Uterus (tissue), 4 donors: ENCODE data around the gene ZHX3. TPM values are rescaled to one million over a fixed set of nuclear protein-coding genes. Genes with fewer than 3 reads are reported as not detected.

Experiments
- DNase-seq, 2 donors: peaks; one replicate each; pipeline ENCODE4 v3.0.0-alpha.2; 2019 to 2020
- H3K27ac ChIP-seq, 2 donors: fragments of 200-600 bp; sonication (generic); 1 replicate in 1 of 2; 2 replicates in 1 of 2; pipeline ENCODE4 v1.5.1; 2016 to 2018
- H3K27me3 ChIP-seq, 2 donors: fragments of 200-600 bp; sonication (generic); one replicate each; pipeline ENCODE4 v1.5.1; 2018 to 2019; ENCODE audit warnings: control low read depth in 1 of 2
- H3K36me3 ChIP-seq, 2 donors: fragments of 200-600 bp; sonication (generic); one replicate each; pipeline ENCODE4 v1.5.1; 2019; ENCODE audit warnings: control low read depth in 1 of 2
- H3K4me1 ChIP-seq, 2 donors: fragments of 200-600 bp; sonication (generic); one replicate each; pipeline ENCODE4 v1.5.1; 2018 to 2019; ENCODE audit warnings: control low read depth in 1 of 2
- H3K4me3 ChIP-seq, 2 donors: fragments of 200-600 bp; sonication (generic); 1 replicate in 1 of 2; 2 replicates in 1 of 2; pipeline ENCODE4 v1.5.1; 2018 to 2019; ENCODE audit warnings: mild to moderate bottlenecking in 1 of 2
- H3K9me3 ChIP-seq, 2 donors: fragments of 200-600 bp; sonication (generic); one replicate each; pipeline ENCODE4 v1.5.1; 2019; ENCODE audit warnings: control low read depth in 1 of 2
- POLR2A ChIP-seq, 2 donors: fragments of 450-650 bp; IDR thresholded peaks; one replicate each; pipeline ENCODE4 v1.6.1; 2016; ENCODE audit warnings: antibody characterized with exemption in 2 of 2, mild to moderate bottlenecking in 1 of 2, moderate library complexity in 1 of 2
- intact Hi-C: fragments of 100-400 bp; cut with DNase I; formaldehyde crosslinking; loops from one replicate; pipeline ENCODE4 v1.15.1; 2023; ENCODE audit warnings: low total_unique reads
- total RNA-seq, 4 donors: library from RNA; depleted of rRNA in 3 of 4; stranded (reverse); fragments of >200 nt in 3 of 4; gene quantifications; one replicate each; pipeline versions ENCODE4 v1.1.0 to v1.2.4, GENCODE V29; 2014 to 2023
- TF ChIP-seq, protein P1 (sequence below), 4 experiments: fragments of 200-600 bp in 2 of 4; fragments of 450-650 bp in 2 of 4; sonication (generic) in 2 of 4; IDR thresholded peaks; one replicate each; pipeline ENCODE4 v1.5.1; 2016 to 2019; ENCODE audit warnings: antibody characterized with exemption in 4 of 4, mild to moderate bottlenecking in 2 of 4, moderate library complexity in 1 of 4
- donor health status: DM: yes; HTN: yes; CAD: no.

The ZHX3 gene
- total RNA-seq, 4 donors from 2014 or later, result 18.7 to 85.2 (median 25.0) TPM

DNA sequence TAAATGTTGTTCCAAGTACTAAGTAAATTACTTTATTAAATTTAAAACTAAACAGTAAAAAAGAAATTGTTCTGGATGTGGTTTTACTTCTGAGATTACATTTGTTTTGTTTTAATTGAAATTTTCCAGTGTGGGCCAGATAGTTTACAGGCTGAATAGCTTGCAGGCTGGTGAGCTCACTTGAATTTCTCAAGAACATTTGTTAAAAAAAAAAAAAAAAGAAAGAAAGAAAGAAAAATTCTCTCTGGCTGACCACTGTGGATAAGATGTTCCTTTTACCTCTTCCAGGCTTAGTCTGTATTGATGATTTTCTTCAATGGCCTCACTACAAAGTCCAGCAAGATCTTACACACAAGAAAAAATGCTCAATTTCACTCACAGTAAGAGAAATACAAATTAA, 94.8 kb downstream of the ZHX3 start:
- TF ChIP-seq, protein P1, sequence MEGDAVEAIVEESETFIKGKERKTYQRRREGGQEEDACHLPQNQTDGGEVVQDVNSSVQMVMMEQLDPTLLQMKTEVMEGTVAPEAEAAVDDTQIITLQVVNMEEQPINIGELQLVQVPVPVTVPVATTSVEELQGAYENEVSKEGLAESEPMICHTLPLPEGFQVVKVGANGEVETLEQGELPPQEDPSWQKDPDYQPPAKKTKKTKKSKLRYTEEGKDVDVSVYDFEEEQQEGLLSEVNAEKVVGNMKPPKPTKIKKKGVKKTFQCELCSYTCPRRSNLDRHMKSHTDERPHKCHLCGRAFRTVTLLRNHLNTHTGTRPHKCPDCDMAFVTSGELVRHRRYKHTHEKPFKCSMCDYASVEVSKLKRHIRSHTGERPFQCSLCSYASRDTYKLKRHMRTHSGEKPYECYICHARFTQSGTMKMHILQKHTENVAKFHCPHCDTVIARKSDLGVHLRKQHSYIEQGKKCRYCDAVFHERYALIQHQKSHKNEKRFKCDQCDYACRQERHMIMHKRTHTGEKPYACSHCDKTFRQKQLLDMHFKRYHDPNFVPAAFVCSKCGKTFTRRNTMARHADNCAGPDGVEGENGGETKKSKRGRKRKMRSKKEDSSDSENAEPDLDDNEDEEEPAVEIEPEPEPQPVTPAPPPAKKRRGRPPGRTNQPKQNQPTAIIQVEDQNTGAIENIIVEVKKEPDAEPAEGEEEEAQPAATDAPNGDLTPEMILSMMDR (IDR thresholded peaks at IDR 0.05), result no peak
- TF ChIP-seq POLR2A (IDR thresholded peaks at IDR 0.05), result no peak
- no peaks in the 10 kb centered on the region for H3K4me1 ChIP-seq
- no peak for DNase-seq
- H3K36me3 ChIP-seq, result no peaks in the 10 kb centered on the region
- H3K4me3 ChIP-seq, result no peak overlapping the region
- intact Hi-C loops, result no loop called here
- H3K27ac ChIP-seq, result peak overlapping the region in 1 of 2 donors; percentile 2
- H3K27me3 ChIP-seq, result no peaks in the 10 kb centered on the region
- no peaks in the 10 kb centered on the region for H3K9me3 ChIP-seq

DNA sequence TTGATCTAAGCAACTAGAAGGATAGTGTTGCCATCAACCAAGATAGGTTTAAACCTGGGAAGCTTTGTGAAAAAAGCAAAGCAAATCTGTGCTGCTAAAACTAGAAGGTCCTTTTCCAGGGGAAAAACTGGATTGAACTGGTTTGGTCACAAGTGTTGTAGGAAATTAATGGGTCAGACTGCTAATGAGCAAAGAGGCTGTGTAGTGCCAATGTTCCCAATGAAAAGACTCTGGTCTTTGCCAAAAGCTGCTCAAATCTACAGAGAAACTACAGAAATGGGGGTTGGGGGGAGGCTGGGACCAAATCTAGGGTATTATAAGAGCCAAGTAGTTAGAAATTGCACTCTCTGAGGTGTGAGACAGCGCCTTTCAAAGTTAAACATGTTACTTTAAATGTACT, 95.2 kb downstream of the ZHX3 start:
- intact Hi-C loops, result no loop called here
- DNase-seq, result no peak
- TF ChIP-seq, protein P1 (IDR thresholded peaks at IDR 0.05), result no peak
- no peak for TF ChIP-seq POLR2A (IDR thresholded peaks at IDR 0.05)
- Histone ChIP-seq H3K4me1 (no peaks in the 10 kb centered on the region), H3K9me3 (no peaks in the 10 kb centered on the region), H3K4me3 (no peak overlapping the region), H3K27me3 (no peaks in the 10 kb centered on the region), H3K36me3 (no peaks in the 10 kb centered on the region), H3K27ac (peak overlapping the region in 1 of 2 donors; percentile 2)

DNA sequence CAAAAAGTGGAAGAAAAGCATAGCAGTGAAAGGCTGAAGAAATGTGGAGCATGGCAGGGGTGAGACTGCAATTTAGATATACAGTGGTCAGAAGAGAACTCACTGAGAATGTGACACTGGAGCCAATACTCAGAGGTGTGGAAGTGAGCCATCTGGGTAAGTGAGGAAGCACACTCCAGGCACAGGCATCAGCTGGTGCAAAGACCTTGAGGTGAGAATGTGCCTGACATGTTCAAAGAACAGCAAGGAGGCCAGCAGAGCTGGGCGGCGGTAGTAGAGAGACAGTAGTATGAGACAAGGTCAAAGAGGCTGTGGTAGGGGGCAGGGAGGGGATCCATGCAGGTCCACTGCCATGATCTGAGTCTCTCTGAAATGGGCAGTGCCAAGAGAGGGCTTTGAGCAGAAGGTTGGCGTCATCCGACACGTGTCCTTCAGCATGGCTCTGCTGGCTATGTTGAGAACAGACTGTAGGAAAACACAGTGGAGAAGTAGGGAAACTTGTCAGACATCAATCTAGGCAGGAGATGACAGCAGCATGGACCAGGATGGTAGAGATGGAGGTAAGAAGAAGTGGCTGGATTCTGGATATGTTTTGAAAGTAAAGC, 95.8 kb downstream of the ZHX3 start:
- DNase-seq, result no peak
- no peaks in the 10 kb centered on the region for H3K36me3 ChIP-seq
- no peaks in the 10 kb centered on the region for H3K27me3 ChIP-seq
- no peaks in the 10 kb centered on the region for H3K4me1 ChIP-seq
- TF ChIP-seq POLR2A (IDR thresholded peaks at IDR 0.05), result no peak
- TF ChIP-seq, protein P1 (IDR thresholded peaks at IDR 0.05), result no peak
- intact Hi-C loops, result no loop called here
- no peak overlapping the region for H3K4me3 ChIP-seq
- peak overlapping the region in 1 of 2 donors; percentile 2 for H3K27ac ChIP-seq
- no peaks in the 10 kb centered on the region for H3K9me3 ChIP-seq

DNA sequence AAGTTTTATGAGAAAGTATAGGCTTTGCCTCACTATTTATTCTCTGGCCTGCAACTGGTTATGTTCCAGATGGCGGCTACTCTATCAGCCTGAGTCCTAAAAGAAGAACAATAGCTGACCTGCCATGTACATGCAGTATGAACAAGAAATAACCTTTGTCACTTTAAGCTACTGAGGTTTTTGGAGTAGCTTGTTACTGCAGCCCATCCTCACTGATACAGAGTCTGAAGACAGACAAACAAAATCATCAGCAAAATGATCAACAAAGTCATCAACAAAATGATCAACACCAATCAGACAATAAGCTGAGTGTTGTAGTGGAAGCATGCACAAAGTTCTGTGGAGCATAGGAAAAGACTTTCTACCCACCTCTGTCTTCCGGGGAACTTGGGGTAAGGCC, 97.7 kb downstream of the ZHX3 start:
- Histone ChIP-seq H3K4me3 (no peak overlapping the region), H3K36me3 (no peaks in the 10 kb centered on the region), H3K27ac (no peak overlapping the region), H3K27me3 (no peaks in the 10 kb centered on the region), H3K4me1 (no peaks in the 10 kb centered on the region), H3K9me3 (no peaks in the 10 kb centered on the region)
- no peak for DNase-seq
- intact Hi-C loops, result no loop called here
- TF ChIP-seq, protein P1 (IDR thresholded peaks at IDR 0.05), result no peak
- no peak for TF ChIP-seq POLR2A (IDR thresholded peaks at IDR 0.05)

DNA sequence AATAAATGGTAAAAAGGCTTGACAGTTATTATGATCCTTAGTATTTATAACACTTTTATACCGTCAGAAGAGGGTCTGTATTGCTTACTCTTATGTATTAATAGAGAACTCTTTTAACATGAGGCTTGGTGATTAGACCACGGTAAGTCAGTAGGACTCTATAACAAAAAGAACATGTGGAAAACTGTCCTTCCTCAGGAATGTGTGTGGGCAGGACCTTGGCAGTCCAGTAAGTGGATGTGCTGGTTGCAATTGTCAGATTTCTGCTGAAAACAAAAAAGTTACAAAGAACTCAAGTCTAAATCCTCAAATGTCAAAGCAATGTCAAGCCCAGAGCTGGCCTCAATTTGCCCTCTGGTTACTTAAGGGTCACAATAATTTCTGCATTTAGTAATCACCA, 99.1 kb downstream of the ZHX3 start:
- TF ChIP-seq, protein P1 (IDR thresholded peaks at IDR 0.05), result no peak
- no peak for TF ChIP-seq POLR2A (IDR thresholded peaks at IDR 0.05)
- Histone ChIP-seq H3K27me3 (no peaks in the 10 kb centered on the region), H3K4me3 (no peak overlapping the region), H3K27ac (no peak overlapping the region), H3K36me3 (no peaks in the 10 kb centered on the region), H3K9me3 (no peaks in the 10 kb centered on the region), H3K4me1 (no peaks in the 10 kb centered on the region)
- intact Hi-C loops, result no loop called here
- no peak for DNase-seq
